SK-N-SH treated with all-trans-retinoic acid at 6 μM for 48 hours (cell line): ENCODE data around the gene MS4A4A.
"Not testable (repeated sequence)": the region's sequence is repeated elsewhere in the genome, so short reads cannot be mapped to it uniquely, and the experiment has no call there.

Source experiments
- ARNTL ChIP-seq: fragments of 450-650 bp; formaldehyde crosslinking; IDR thresholded peaks from 2 replicates; pipeline ENCODE4 v1.5.0; 2020; ENCODE audit warnings: low read depth, mild to moderate bottlenecking, moderate library complexity, borderline replicate concordance
- PATZ1 ChIP-seq: fragments of 250-450 bp; sonication (Bioruptor Pico); IDR thresholded peaks from 2 replicates; pipeline ENCODE4 v1.8.0; 2020; ENCODE audit warnings: mild to moderate bottlenecking, moderate library complexity, borderline replicate concordance
- ZFP30 ChIP-seq: fragments of 450-650 bp; formaldehyde crosslinking; IDR thresholded peaks from 2 replicates; pipeline ENCODE4 v1.5.0; 2022; ENCODE audit warnings: mild to moderate bottlenecking, moderate library complexity

- TF ChIP-seq ZFP30, ARNTL, PATZ1 (CRISPR knock-in tag): not testable (repeated sequence)
Measured at GRCh38 chr11:60285411-60286126, 5.1 kb downstream of the MS4A4A start.
